ENCODE measurements around the gene OTUD1. TPM values are rescaled to one million over a fixed set of nuclear protein-coding genes. Genes with fewer than 3 reads are reported as not detected.

The OTUD1 gene
- total RNA-seq, 1 donor from 2014 or later: 31.4 TPM

GRCh38 chr10:23453465-23453864, 14.6 kb downstream of the OTUD1 start:
- Histone ChIP-seq H3K4me1 (peaks cover 27% of the 10 kb centered on the region), H3K36me3 (no peaks in the 10 kb centered on the region), H3K4me3 (no peak overlapping the region), H3K9me3 (no peaks in the 10 kb centered on the region), H3K27ac (no peak overlapping the region), H3K27me3 (ENCODE audit: low read depth) (no peaks in the 10 kb centered on the region)
- DNase-seq (no peak), ATAC-seq (no peak)
- intact Hi-C loops (cut with DNase I): no loop called here
- no peak for TF ChIP-seq CTCF (IDR thresholded peaks at IDR 0.05)

DNA sequence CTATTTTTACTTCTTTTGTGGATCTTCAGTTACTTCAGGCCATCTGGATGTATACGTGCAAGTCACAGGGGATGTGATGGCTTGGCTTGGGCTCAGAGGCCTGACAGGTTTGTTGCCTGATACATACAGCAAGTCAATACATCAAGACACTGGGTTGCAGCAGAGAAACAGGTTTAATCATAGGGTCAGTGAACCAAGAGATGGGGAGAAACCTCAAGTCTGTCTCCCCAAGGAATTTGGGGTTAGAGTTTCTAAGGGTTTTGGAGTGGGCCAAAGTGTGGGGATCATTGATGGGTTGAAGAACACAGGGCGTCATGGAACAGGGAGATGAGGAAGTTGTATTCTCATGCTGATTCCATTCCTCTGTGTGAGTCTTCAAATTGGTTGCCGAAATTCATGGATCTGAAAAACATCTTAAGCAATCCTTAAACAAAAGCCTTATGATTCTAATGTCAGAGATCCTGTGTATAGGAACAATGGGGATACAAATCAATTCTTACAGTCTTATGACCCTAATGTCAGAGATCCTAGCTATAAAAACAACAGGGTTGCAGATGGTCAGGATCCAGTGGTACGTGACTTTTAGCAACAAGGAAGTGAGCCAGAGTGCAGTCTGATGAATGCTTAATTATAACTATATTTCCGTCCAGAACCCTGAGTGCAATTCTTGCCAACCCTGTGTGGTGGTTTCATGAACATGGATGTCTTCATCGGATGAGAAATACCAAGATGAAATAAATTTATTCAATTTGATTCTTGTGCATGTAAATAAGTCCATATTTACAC, 18.9 kb downstream of the OTUD1 start:
- Histone ChIP-seq H3K9me3 (no peaks in the 10 kb centered on the region), H3K36me3 (no peaks in the 10 kb centered on the region), H3K4me3 (no peak overlapping the region), H3K27ac (peak overlapping the region; percentile 31), H3K27me3 (ENCODE audit: low read depth) (no peaks in the 10 kb centered on the region), H3K4me1 (no peaks in the 10 kb centered on the region)
- no peak for ATAC-seq
- intact Hi-C loops (cut with DNase I): no loop called here
- no peak for DNase-seq
- TF ChIP-seq CTCF (IDR thresholded peaks at IDR 0.05): no peak

DNA sequence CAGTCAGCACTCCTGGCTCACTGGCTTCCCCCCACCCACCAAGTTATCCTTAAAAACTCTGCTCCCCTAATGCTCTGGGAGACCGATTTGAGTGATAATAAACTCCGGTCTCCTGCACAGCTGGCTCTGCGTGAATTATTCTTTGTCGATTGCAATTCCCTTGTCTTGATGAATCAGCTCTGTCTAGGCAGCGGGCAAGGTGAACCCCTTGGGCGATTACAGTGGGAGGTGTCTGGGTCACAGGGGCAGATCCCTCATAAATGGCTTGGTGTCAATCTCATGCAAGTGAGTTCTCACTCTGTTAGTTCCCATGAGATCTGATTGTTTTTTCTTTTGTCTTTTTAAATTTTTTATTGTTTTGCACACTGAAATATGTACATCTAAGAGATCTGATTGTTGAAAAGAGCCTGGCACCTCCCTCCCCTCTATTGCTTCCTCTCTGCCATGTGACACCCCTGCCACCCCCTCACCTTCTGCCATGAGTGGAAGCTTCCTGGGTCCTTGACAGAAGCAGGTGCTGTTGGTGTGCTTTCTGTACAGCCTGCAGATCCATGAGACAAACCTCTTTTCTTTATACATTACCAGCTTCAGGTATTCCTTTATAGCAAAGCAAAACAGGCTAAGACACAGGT, 20.5 kb downstream of the OTUD1 start:
- Histone ChIP-seq H3K27ac (no peak overlapping the region), H3K4me1 (no peaks in the 10 kb centered on the region), H3K9me3 (no peaks in the 10 kb centered on the region), H3K36me3 (no peaks in the 10 kb centered on the region), H3K4me3 (no peak overlapping the region), H3K27me3 (ENCODE audit: low read depth) (no peaks in the 10 kb centered on the region)
- TF ChIP-seq CTCF (IDR thresholded peaks at IDR 0.05): no peak
- DNase-seq (no peak), ATAC-seq (no peak)
- intact Hi-C loops (cut with DNase I): no loop called here

DNA sequence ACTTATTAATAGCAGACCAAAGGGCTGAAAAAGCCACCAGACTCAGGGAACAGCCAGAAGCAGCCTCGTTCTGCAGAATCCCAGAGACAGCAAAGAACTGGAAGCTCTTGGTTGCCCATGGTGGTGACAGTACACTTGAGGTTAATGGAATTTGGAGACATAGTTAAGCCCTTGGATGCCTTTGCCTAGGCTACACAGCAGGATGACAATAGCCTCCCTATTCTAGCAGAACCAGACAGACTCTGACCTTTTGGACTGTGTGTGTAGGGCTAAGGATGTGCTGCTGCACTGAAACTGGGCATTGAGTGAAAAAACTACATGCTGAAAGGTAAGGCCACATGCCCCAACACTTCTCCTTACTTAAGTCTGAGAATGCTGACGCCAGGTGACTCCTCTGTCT, 22.7 kb downstream of the OTUD1 start:
- TF ChIP-seq CTCF (IDR thresholded peaks at IDR 0.05): no peak
- Histone ChIP-seq H3K27me3 (ENCODE audit: low read depth) (no peaks in the 10 kb centered on the region), H3K27ac (no peak overlapping the region), H3K4me3 (no peak overlapping the region), H3K36me3 (no peaks in the 10 kb centered on the region), H3K4me1 (no peaks in the 10 kb centered on the region), H3K9me3 (no peaks in the 10 kb centered on the region)
- no peak for DNase-seq
- ATAC-seq: no peak
- intact Hi-C loops (cut with DNase I): no loop called here

DNA sequence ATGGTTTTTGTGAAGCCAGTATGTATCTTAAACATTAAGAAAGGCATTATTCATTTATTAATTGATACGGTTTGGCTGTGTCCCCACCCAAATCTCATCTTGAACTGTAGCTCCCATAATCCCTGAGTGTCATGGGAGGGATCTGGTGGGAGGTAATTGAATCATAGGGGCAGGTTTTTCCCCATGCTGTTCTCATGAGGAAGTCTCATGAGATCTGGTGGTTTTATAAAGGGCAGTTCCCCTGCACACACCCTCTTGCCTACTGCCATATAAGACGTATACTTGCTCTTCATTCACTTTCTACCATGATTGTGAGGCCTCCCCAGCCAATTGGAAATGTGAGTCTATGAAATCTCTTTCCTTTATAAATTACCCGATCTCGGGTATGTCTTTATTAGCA, 28.1 kb downstream of the OTUD1 start:
- ATAC-seq (no peak), DNase-seq (no peak)
- no peak for TF ChIP-seq CTCF (IDR thresholded peaks at IDR 0.05)
- Histone ChIP-seq H3K4me3 (no peak overlapping the region), H3K27me3 (ENCODE audit: low read depth) (no peaks in the 10 kb centered on the region), H3K9me3 (no peaks in the 10 kb centered on the region), H3K4me1 (no peaks in the 10 kb centered on the region), H3K36me3 (no peaks in the 10 kb centered on the region), H3K27ac (no peak overlapping the region)
- intact Hi-C loops (cut with DNase I): no loop called here
